ENCODE results near the gene SEPTIN8. TPM values are rescaled to one million over a fixed set of nuclear protein-coding genes. Genes with fewer than 3 reads are reported as not detected.

Gene SEPTIN8
- total and polyA plus RNA-seq, 12 donors = 11.3 to 41.8 (median 30.4) TPM

DNA sequence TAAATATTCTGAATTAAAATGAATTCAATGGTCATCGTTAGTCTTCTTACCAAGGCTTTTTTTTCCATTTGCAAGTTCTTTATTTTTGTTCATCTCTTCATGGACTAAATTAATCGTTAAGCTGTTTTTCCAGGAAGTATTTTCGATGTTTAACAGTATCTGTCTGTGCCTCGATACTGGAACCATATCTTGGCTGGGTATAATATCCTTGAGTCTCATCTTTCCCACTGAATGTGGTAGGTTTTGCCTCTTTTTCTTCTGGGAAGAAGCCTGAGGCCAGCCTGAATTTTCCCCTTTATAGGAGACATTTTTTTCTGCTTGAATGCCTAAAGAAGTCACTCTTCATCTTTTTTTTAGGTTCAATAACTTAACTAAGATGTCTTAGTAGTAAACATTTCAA lies 4.0 kb upstream of the SEPTIN8 start:
- Histone ChIP-seq H3K27me3 (peaks cover 0 to 35% (median 0%) of the 10 kb centered on the region in 7 donors), H3K36me3 (no peaks in the 10 kb centered on the region), H3K4me3 (no peak overlapping the region), H3K27ac (no peak overlapping the region), H3K4me1 (peaks cover 0 to 34% (median 9%) of the 10 kb centered on the region in 9 donors), H3K9me3 (no peaks in the 10 kb centered on the region)
- 94 to 96% methylated on average over 4 of the region's 4 CpGs for WGBS, 2 donors
- TF ChIP-seq CTCF (IDR thresholded peaks at IDR 0.05) = no peak
- intact Hi-C loops (cut with DNase I) = no loop called here
- DNase-seq (no peak), ATAC-seq (no peak)

DNA sequence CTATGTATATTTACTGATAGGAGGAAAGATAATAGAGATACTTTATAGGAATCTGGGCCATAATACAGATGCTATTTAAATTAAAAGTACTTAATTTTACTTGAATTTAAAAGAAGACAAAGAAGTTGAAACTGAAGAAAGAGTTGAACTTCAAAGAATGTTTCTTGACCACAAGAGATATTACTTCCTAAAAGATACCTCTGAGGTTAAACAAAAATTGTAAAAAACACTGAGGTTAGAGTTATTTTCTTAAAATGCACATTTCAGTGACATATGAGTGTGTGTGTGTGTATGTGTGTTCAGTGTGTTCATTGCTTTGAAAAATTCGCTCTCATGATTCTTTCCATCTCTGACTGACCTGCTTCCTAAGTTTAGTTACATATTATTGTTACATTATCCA lies 3.5 kb upstream of the SEPTIN8 start:
- peaks cover 0 to 37% (median 12%) of the 10 kb centered on the region in 9 donors for H3K4me1 ChIP-seq
- 97 to 100% methylated on average over 1 of the region's 1 CpG for WGBS, 2 donors

GRCh38 chr5:132779961-132780360 lies 2.9 kb upstream of the SEPTIN8 start:
- intact Hi-C loops (cut with DNase I) = loop anchor here in 1 of 10 donors (5.0 kb wide), 1 partner anchor 43 kb away; the partner anchor contains the start of gene KIF3A
- DNase-seq = no peak
- no peak overlapping the region for H3K27ac ChIP-seq
- no peak for TF ChIP-seq CTCF (IDR thresholded peaks at IDR 0.05)
- no peaks in the 10 kb centered on the region for H3K9me3 ChIP-seq
- no peak for ATAC-seq
- no peak overlapping the region for H3K4me3 ChIP-seq
- 91 to 92% methylated on average over 3 of the region's 3 CpGs for WGBS, 2 donors
- H3K4me1 ChIP-seq = peaks cover 0 to 41% (median 18%) of the 10 kb centered on the region in 9 donors
- peaks cover 0 to 40% (median 0%) of the 10 kb centered on the region in 7 donors for H3K27me3 ChIP-seq
- H3K36me3 ChIP-seq = no peaks in the 10 kb centered on the region

More for the DNA sequence above, 3.5 kb upstream of the SEPTIN8 start:
- no peak for TF ChIP-seq CTCF (IDR thresholded peaks at IDR 0.05)
- no peak overlapping the region for H3K4me3 ChIP-seq
- no peak for DNase-seq
- H3K9me3 ChIP-seq = no peaks in the 10 kb centered on the region
- H3K27ac ChIP-seq = no peak overlapping the region
- H3K27me3 ChIP-seq = peaks cover 0 to 39% (median 0%) of the 10 kb centered on the region in 7 donors
- ATAC-seq = no peak
- no peaks in the 10 kb centered on the region for H3K36me3 ChIP-seq
- intact Hi-C loops (cut with DNase I) = no loop called here

- 76 to 93% methylated on average over 5 of the region's 5 CpGs for WGBS, 2 donors
- Histone ChIP-seq H3K27ac (no peak overlapping the region), H3K9me3 (no peaks in the 10 kb centered on the region), H3K4me3 (no peak overlapping the region), H3K27me3 (peaks cover 0 to 40% (median 0%) of the 10 kb centered on the region in 7 donors), H3K4me1 (peaks cover 3 to 52% (median 28%) of the 10 kb centered on the region in 9 donors), H3K36me3 (no peaks in the 10 kb centered on the region)
- intact Hi-C loops (cut with DNase I) = loop anchor here in 1 of 10 donors (5.0 kb wide), 1 partner anchor 42 kb away; the partner anchor contains the start of gene KIF3A
- no peak for TF ChIP-seq CTCF (IDR thresholded peaks at IDR 0.05)
- DNase-seq (no peak), ATAC-seq (no peak)
These were observed 1.8 kb upstream of the SEPTIN8 start for GRCh38 chr5:132778856-132779255.

Data from heart right ventricle (tissue), 16 donors.